Psoas muscle (tissue), 8 donors: ENCODE results near the gene DBF4B. TPM values are rescaled to one million over a fixed set of nuclear protein-coding genes. Genes with fewer than 3 reads are reported as not detected.

Experiments
- ATAC-seq, 4 donors: fragments of 200-7000 bp; cut with Tn5 transposase; one replicate each; pipeline ENCODE4 v1.9.1; 2020; ENCODE audit warnings: moderate library complexity in 3 of 4, mild to moderate bottlenecking in 2 of 4
- DNase-seq, 2 donors: peaks; one replicate each; pipeline ENCODE4 v3.0.0-alpha.2; 2020
- H3K27ac ChIP-seq: fragments of 200-600 bp; one replicate; pipeline ENCODE4 v1.8.0; 2022
- H3K27me3 ChIP-seq, 3 donors: fragments of 200-600 bp in 1 of 3; one replicate each; pipeline versions ENCODE4 v1.6.1 to v1.8.0; 2013 to 2022; ENCODE audit warnings: low read length in 2 of 3, mild to moderate bottlenecking in 2 of 3, moderate library complexity in 1 of 3; ENCODE audit not compliant: insufficient read depth in 3 of 3
- H3K36me3 ChIP-seq, 2 donors: fragments of 200-600 bp in 1 of 2; one replicate each; pipeline versions ENCODE4 v1.6.1 to v1.8.0; 2013 to 2022; ENCODE audit warnings: low read depth in 1 of 2, mild to moderate bottlenecking in 1 of 2, moderate library complexity in 1 of 2; ENCODE audit not compliant: insufficient read depth in 1 of 2
- H3K4me1 ChIP-seq: fragments of 200-600 bp; one replicate; pipeline ENCODE4 v1.8.0; 2022
- H3K4me3 ChIP-seq: fragments of 200-600 bp; one replicate; pipeline ENCODE4 v1.8.0; 2022; ENCODE audit warnings: mild to moderate bottlenecking
- H3K9me3 ChIP-seq: fragments of 200-600 bp; one replicate; pipeline ENCODE4 v1.8.0; 2022
- CTCF ChIP-seq: fragments of 200-600 bp; IDR thresholded peaks from one replicate; pipeline ENCODE4 v1.8.0; 2022; ENCODE audit warnings: antibody characterized with exemption
- WGBS, 3 donors: extraction: QIAGEN DNeasy Blood & Tissue Kit; methylation state at CpG; one replicate each; pipeline versions ENCODE4 v1.1.6 to v1.1.7; 2013; 5-methylcytosine and 5-hydroxymethylcytosine counted together
- intact Hi-C, 2 donors: fragments of 100-400 bp; cut with DNase I; formaldehyde crosslinking; loops; one replicate each; pipeline versions ENCODE4 v1.11.0 to v1.14.2; 2022
- polyA plus RNA-seq, 3 donors: library from polyadenylated mRNA; stranded (reverse); fragments of 200-250 nt; gene quantifications; one replicate each; pipeline ENCODE4 v1.2.3, GENCODE V29; 2013
- total RNA-seq, 4 donors: library from RNA; stranded (reverse); fragmentation: NEBNext Ultra II Directional in 2 of 4; extraction: Animal tissue kit (Norgen Biotek cat#: 25700) in 2 of 4; gene quantifications; one replicate each; pipeline versions ENCODE4 v1.2.1 to v1.2.4, GENCODE V29; 2021 to 2023
- donor health status: healthy with polysubstance abuse.
- donor health status: DM: no; HTN: no; CAD: no; lungs with moderate emphysema.
- donor health status: Bipolar disorder and iron deficiency.
- donor health status: healthy.
- donor health status: DM: yes; HTN: yes; CAD: no.
- donor health status: DM: no; HTN: no; CAD: no.
- donor health status: DM: no; HTN: no; CAD: no.
- donor health status: DM: yes; HTN: yes; CAD: no.

DBF4B gene
- total and polyA plus RNA-seq, 7 donors = 0.79 to 5.0 (median 3.2) TPM

- no peak for TF ChIP-seq CTCF
- Histone ChIP-seq H3K27me3 (peaks cover 0 to 33% (median 6%) of the 10 kb centered on the region in 3 donors), H3K4me3 (no peak overlapping the region), H3K9me3 (no peaks in the 10 kb centered on the region), H3K36me3 (no peaks in the 10 kb centered on the region), H3K4me1 (peaks cover 6% of the 10 kb centered on the region), H3K27ac (no peak overlapping the region)
- ATAC-seq (no peak), DNase-seq (no peak)
- WGBS, 3 donors = 78 to 86% (median 82%) methylated on average over 5 of the region's 5 CpGs
- intact Hi-C loops = no loop called here
Measured at GRCh38 chr17:44763170-44763569, 54.7 kb downstream of the DBF4B start.

GRCh38 chr17:44765965-44766364, 57.5 kb downstream of the DBF4B start:
- 61 to 72% (median 72%) methylated on average over 11 of the region's 11 CpGs for WGBS, 3 donors
- no peak for ATAC-seq
- Histone ChIP-seq H3K9me3 (no peaks in the 10 kb centered on the region), H3K4me1 (no peaks in the 10 kb centered on the region), H3K36me3 (no peaks in the 10 kb centered on the region), H3K27me3 (peaks cover 0 to 8% (median 2%) of the 10 kb centered on the region in 3 donors), H3K27ac (no peak overlapping the region), H3K4me3 (no peak overlapping the region)
- DNase-seq = no peak
- intact Hi-C loops = no loop called here
- TF ChIP-seq CTCF = no peak

- Histone ChIP-seq H3K9me3 (no peaks in the 10 kb centered on the region), H3K4me1 (no peaks in the 10 kb centered on the region), H3K4me3 (no peak overlapping the region), H3K27me3 (peaks cover 0 to 3% (median 0%) of the 10 kb centered on the region in 3 donors), H3K27ac (no peak overlapping the region), H3K36me3 (no peaks in the 10 kb centered on the region)
- no peak for TF ChIP-seq CTCF
- intact Hi-C loops = no loop called here
- ATAC-seq (no peak), DNase-seq (no peak)
- 22 to 35% (median 28%) methylated on average over 8 of the region's 8 CpGs for WGBS, 3 donors
Measured at GRCh38 chr17:44766409-44767038, 58.1 kb downstream of the DBF4B start.

- Histone ChIP-seq H3K4me3 (no peak overlapping the region), H3K36me3 (no peaks in the 10 kb centered on the region), H3K9me3 (no peaks in the 10 kb centered on the region), H3K27ac (no peak overlapping the region), H3K27me3 (peaks cover 0 to 5% (median 0%) of the 10 kb centered on the region in 3 donors), H3K4me1 (no peaks in the 10 kb centered on the region)
- intact Hi-C loops = no loop called here
- no peak for DNase-seq
- no peak for ATAC-seq
- WGBS, 3 donors = 76 to 81% (median 81%) methylated on average over 4 of the region's 4 CpGs
- no peak for TF ChIP-seq CTCF
Measured at GRCh38 chr17:44767493-44767892, 59.0 kb downstream of the DBF4B start.
